RWPE1 (cell line): Measurements from ENCODE around the gene SELENON.

ENCODE experiments used
- CTCF ChIA-PET: fragments of 350-600 bp; sonication (Branson Sonifier 250); formaldehyde crosslinking; extraction: SDS; loops from one replicate; lab custom pipeline; 2021; lab: Yijun Ruan, JAX
- POLR2A ChIA-PET: fragments of 400-600 bp; formaldehyde crosslinking; extraction: SDS; loops from one replicate; lab custom pipeline; 2020; ENCODE audit warnings: antibody characterized with exemption; ENCODE audit not compliant: low non-redundant PET; lab: Yijun Ruan, JAX
- DNase-seq: peaks from one replicate; pipeline ENCODE4 v3.0.0; 2012; ENCODE audit warnings: low spot score
- H3K27ac ChIP-seq: fragments of 450-650 bp; 2 replicates; pipeline ENCODE4 v1.5.1; 2017
- TF ChIP-seq, protein P1 (sequence below): fragments of 450-650 bp; conservative IDR thresholded peaks from 2 replicates; pipeline ENCODE4 v1.5.1; 2017; ENCODE audit warnings: low read depth, mild to moderate bottlenecking

SELENON gene

DNA sequence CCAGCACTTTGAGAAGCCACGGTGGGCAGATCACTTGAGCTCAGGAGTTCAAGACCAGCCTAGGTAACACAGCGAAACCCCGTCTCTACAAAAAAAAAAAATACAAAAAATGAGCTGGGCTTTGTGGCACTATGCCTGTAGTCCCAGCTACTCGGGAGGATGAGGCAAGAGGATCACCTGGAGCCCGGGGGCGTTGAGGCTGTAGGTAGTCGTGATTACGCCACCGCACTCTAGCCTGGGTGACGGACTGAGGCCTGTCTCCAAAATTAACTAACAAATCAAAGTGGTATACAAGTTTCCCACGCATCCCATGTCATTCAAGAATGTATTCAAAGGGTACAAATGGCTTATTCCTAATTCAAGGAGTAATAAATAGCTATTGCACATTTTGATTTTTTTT, 56.9 kb downstream of the SELENON start:
- TF ChIP-seq, protein P1, sequence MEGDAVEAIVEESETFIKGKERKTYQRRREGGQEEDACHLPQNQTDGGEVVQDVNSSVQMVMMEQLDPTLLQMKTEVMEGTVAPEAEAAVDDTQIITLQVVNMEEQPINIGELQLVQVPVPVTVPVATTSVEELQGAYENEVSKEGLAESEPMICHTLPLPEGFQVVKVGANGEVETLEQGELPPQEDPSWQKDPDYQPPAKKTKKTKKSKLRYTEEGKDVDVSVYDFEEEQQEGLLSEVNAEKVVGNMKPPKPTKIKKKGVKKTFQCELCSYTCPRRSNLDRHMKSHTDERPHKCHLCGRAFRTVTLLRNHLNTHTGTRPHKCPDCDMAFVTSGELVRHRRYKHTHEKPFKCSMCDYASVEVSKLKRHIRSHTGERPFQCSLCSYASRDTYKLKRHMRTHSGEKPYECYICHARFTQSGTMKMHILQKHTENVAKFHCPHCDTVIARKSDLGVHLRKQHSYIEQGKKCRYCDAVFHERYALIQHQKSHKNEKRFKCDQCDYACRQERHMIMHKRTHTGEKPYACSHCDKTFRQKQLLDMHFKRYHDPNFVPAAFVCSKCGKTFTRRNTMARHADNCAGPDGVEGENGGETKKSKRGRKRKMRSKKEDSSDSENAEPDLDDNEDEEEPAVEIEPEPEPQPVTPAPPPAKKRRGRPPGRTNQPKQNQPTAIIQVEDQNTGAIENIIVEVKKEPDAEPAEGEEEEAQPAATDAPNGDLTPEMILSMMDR: no peak
- ChIA-PET CTCF (interaction anchor here (0.7 to 0.8 kb wide), 2 partner anchors 20 to 511 kb away, joined by 3 read pairs; no protein-coding TSS in a partner anchor), POLR2A (no interaction called here)

DNA sequence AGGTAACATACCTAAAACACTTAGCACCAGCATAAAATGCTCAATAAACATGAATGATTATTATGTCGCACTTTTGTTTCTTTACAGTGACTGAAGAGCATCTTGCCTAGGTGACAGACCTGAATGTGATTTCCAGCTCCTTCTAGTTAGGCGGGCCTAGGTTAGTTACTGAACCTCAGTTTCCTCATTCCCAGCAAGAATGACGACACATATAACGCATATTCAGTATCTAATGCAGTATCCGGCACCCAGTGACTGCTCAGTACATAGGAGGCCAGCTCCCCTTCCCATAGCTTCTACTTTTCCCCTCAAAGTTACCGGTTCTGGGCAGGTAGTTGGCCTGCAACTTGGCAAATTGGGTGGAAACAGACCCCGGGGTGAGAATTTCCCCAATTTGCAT, 58.5 kb downstream of the SELENON start:
- no peak for DNase-seq
- TF ChIP-seq, protein P1: no peak
- H3K27ac ChIP-seq: peak overlapping the region; percentile 82
- POLR2A ChIA-PET: interaction anchor here (0.7 kb wide), 1 partner anchor 16 kb away, joined by 3 read pairs; no protein-coding TSS in a partner anchor
- CTCF ChIA-PET: no interaction called here

More for the DNA sequence above, 56.9 kb downstream of the SELENON start:
- peak overlapping the region; percentile 12 for H3K27ac ChIP-seq
- DNase-seq: no peak

DNA sequence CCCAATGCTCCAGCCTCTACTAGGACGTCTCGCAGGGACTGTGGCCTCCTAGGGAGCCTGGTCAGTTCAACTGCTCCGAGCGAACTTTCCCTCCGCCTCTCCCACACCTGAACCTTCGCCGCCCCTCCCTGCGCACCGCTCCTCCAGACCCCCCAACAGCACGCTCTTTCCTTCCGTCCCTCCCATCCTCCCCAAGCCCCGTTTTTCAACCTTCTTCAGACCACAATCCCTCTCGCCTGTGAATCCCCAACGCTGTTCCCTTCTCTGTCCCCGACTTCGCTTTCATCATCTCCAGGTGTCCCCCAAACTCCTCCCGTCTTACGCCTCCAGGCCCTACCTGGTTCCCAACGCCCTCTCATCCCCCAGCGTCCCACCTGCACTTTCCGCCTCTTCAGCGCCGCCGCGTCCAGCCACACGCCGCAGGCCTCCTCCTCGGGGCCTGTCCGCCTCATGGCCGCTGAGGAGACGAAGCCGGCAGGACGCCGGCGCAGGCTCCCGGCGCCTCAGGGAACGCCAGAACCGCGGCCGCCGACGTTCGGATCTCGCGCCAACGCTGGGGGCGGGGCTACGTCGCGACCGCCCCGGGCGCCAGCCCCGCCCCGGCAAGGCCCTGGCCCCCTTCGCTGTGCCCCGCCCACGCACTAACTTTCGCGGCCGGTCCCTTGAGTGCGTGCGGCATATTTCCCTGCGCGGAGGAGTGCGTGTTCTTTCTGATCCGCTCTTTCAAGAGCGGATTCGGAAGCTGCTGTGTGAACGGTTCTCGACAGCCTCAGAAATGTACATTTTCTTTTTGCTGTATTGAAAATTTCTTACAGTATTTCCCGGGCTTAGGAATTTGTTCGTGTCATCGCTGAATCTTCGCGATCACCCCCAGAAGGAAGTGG, 59.2 kb downstream of the SELENON start, which contains the start of gene AUNIP:
AUNIP (minus strand) TSS at position 552 of the 884 bp plus-strand sequence; CDS start at position 452, 100 bp downstream.
- CTCF ChIA-PET: no interaction called here
- peak; percentile 91 for DNase-seq
- H3K27ac ChIP-seq: peak within 1 kb of the TSS; percentile 82
- TF ChIP-seq, protein P1: no peak
- POLR2A ChIA-PET: interaction anchor here (0.7 kb wide), 1 partner anchor 15 kb away, joined by 3 read pairs; no protein-coding TSS in a partner anchor

DNA sequence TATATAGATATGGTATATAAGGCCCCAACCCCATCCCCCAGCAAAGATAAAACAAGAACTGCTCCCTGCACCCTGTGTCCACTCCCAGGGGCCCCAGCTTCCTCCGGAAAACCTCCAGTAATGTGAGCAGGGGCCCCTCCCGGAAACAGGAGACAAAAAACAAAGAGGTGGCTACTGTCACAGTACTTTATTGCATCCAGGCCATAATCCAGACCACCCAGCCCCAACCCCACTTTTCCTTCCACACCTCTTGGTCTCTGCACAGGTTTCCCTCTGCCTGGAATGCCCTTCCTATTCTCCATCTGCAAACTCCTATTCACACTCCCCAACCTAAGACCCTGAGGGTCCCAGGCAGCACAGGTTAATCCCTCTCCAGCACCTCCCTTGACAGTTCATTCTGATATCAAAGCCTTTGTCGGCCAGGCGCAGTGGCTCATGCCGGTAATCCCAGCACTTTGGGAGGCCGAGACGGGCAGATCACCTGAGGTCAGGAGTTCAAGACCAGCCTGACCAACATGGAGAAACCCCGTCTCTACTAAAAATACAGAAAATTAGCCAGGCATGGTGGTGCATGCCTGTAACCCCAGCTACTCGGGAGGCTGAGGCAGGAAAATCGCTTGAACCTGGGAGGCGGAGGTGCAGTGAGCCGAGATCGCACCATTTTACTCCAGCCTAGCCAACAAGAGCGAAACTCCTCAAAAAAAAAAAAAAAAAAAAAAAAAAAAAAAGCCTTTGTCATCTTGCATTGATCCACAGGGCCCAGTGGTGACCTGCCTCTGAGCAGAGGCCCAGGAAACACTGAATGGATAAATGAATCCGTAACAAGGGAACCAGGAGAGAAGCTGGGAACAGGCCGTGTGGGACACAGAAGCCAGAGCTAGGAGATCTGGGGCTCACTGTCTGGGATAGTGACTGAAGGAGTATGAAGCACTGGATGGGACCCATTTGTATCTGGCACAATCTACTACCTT, 61.6 kb downstream of the SELENON start:
- DNase-seq: no peak
- POLR2A ChIA-PET: interaction anchor here (0.7 kb wide), 1 partner anchor 23 kb away, joined by 5 read pairs; no protein-coding TSS in a partner anchor
- peak overlapping the region; percentile 62 for H3K27ac ChIP-seq
- CTCF ChIA-PET: interaction anchor here (0.7 kb wide), 2 partner anchors 14 to 737 kb away, joined by 3 to 9 read pairs; partner anchors contain the start of gene PAQR7
- TF ChIP-seq, protein P1: no peak

DNA sequence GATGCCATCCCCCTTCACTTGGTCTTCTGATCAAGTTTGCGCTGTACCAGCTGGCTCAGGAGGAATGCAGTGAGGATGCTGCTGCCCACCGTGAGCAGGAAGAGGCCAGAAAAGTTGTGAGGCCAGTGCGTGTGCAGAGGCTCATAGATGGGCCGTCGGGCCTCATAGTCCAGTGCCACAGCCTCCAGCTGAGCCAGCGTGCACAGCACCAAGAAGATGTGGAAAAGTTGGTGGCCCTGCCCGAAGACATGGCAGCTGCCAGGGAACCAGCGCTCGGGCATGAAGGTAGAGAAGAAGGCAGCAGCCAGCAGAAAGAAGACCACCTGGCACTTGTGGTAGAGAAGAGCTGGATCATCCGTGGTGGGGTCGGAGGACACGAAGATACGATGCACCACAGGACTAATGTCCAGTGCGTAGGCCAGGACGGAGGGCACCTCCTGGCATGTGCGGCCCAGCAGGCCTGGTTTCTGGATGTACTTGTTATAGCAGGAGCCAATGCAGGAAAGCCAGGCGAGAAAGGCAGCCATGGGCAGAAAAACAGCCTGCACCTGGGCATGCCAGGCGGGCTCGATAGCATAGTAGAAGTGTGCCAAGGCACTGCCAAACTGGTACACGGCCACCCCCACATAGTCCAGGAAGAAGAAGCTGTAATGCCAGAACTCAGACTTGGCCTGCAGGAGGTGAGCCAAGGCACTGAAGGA, 62.9 kb downstream of the SELENON start:
- H3K27ac ChIP-seq: peak overlapping the region; percentile 62
- ChIA-PET POLR2A (no interaction called here), CTCF (no interaction called here)
- no peak for DNase-seq
- TF ChIP-seq, protein P1: no peak
